HG03457 (cell line): ENCODE data around the gene RARG.

Experiments used
- ATAC-seq: cut with Tn5 transposase; IDR thresholded peaks from one replicate; pipeline ENCODE4 v1.9.1; 2021; ENCODE audit warnings: moderate number of reproducible peaks; ENCODE audit not compliant: unreplicated experiment

The RARG gene

DNA sequence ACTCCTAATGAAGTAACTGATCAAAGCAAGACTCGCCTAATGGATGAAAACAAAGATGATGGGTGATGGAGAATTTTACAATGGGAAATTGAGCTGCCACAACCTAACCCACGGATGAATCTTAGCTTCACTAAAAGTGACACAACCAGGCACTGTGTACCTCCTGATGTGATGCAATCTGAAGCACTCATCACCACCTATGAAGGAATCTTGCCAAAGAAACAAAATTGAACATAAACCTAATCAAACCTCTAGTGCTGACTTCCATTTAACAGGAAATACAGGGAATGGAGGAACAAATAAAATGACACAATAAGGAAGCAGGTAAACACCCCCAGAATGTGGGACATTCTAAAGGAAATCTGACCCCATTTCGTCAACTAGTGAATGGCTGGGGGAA is 13.3 kb upstream of the RARG start:
- ATAC-seq, result no peak

DNA sequence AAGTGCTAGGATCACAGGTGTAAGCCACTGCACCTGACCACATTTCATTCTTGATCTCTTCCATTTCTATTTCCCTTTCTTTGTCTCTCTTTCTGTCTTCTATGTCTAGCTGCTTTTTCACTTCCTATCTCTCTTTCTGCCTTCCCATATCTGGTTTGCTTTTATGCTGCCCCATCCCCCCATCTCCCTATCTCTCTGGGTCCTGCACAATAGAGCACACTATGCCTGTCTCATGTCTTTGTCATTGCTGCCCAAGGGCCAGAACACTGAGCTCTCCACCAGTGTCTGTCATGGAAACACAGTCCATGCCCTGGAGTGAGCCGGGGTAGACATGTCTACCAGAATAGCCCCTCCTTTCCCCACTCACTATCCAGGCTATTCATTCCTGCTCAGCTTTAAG is 12.3 kb upstream of the RARG start:
- ATAC-seq, result no peak

DNA sequence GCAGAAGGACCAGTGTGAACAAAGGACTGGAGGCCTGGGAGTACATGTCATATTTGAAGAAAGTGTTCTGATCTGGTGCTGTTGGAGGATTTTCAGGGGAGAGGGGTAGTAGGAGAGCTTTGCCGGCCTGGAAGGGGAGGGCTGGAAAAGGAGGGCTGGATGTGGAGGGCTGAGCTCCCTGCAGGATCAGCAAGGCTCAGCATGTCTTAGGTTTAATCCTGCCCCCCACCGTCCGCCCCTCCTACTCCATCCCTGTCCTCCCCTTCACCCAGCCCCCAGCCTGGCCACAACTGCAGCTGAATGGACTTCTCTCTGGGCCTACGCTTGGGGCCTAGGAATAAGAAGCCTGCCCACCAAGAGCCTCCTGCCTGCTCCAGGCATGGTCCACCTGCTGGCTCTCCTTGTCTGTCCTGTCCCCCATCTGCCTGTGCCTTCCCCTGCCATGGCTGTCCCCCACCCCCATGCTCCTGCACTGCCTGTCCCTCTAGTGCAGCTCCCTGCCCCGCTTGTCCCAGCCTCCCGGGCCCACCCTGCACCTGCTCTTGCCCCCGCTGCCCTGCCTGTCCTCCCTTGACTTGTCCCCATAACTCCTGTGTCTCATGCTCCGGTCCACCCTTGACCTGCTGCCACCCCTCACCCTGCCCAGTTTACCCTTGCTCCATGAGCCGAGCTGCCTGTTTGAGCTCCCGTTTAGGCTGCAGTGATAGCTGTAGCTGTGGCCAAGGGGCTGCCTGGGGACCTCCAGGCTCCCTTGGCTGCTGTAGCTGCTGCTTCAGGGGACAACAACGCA is 9.8 kb upstream of the RARG start:
- no peak for ATAC-seq

DNA sequence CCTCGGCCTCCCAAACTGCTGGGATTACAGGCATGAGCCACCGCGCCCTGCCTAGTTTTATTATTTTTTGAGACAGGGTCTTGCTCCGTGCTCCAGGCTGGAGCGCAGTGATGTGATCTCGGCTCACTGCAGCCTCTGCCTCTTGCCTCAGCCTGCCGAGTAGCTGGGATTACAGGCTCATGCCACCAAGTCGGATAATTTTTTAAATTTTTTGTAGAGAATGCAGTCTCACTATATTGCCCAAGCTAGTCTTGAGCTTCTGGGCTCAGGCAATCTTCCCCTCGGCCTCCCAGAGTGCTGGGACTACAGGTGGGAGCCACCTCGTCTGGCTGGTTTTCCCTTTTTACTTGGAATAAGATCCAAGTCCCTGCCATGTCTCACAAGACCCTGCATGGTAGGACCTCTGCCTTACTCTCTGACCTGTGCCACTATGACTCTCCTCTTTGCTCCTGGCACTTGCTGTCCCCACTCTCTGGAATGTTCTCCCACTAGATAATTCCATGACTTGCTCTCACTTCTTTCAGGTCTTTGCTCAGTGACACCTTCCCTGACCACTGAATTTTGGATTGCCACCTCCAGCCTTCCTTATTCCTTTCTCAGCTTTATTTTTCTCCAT is 7.7 kb upstream of the RARG start:
- ATAC-seq, result no peak

DNA sequence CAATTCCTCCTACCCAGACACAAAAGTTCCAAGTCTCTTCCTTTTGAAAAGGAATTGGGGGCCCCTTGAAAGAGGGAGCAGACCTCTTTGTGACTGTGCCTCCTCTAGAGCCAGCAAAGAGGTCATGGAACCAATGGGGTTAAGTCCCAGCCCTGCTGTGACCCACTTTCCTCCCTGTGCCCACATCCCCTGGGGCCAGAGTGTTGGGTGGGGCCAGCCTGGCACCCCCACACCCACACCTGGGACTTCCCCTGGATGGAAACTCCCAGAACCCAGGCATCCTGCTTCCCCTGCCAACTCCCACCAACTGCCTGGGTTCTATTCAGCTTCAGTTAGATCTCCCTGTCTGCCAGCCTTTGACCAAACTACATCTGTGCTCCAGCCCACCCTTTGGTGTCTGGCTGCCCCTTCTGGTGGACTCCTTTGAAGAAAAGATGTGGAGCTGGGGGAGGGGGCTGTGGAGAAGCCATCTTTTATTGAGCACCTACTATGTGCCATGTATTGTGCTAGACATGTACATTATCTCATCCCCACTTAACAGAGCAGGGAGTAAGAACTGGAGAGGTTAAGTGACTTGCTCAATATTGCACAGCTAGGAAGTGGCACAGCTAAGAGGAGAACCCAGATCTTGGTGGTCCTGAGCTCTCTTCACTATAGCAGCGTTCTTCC is 4.6 kb upstream of the RARG start:
- no peak for ATAC-seq

DNA sequence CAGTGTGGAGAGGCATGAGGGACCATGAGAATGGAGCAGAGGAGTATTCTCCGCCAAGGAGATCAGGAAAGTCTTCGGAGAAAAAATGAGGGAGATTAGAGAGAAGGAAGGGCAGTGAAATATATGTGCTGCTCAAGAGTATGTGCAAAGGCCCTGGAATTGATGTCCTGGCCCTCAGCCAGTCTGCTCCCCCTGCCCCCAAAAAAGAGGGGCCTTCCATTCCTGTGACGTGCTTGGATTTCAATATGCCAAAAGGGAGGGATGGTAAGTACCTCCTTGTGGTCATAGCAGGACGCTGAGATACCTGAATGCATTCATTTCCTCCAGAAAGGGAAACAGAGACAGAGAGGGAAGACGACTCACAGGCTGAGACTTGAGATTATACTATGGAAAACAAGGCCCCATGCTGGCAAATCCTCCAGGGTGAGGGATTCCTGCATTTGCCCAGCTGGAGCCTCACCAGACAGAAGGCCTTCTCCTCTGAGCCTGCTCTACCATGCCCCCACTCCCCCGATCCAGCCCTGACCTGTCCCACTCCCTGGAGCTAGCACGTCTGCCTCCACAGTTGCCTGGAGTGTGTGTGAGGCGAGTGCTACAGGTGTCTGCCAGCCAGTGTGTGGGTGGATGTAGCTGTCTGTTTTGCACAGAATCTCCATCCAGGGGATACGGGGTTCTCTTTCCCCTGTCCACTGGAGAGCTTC is 3.9 kb upstream of the RARG start:
- ATAC-seq, result no peak

DNA sequence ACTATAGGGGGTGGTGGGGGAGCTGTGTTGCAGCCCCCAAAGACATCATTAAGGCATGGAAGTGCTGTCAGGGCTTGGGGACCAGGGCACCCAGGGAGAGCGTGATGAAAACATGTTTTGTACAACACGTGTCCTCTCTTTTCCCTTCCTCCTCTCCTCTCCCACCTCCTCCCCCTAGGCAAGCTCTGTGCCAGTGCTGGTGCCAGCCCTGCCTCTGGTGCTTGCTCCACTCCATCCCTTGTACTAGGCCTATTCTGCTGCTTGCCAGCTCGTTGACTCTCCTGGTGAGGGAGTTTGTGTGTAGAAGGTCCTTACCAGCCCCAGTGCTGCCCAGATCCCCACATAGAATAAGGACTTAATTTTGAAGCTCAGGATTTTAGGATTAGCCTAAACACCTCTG is 3.2 kb upstream of the RARG start:
- no peak for ATAC-seq

DNA sequence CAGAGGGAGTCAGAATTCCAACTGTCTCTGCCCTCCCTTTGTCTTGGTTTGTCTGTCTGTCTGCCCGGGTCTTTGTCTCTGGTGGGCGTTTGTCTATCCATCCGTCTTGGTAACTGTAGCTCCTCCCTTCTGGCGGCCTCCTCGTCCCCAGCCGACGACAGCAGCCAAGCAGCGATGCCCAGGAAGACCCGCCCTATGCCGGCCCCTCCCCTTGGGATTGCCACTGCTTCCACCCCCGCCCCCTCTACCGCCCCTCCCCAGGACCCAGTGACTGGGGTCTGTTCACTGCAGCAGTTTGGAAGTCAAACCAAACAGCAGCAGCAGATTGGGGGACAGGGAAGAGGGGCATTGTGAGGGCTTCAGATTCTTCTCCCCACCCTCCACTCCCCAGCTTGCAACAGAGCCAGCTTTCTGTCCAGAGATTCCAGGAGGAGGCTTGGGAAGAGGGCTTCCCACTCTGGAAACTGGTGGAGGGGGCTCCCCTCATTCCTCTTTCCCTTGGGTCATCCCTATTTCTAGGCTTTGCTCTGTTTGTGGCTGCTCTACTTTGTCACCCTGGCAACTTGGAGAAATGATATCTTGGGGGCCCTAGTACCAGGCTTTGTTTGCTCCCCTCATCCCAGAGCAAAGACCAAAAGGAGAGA is 2.4 kb upstream of the RARG start:
- no peak for ATAC-seq

DNA sequence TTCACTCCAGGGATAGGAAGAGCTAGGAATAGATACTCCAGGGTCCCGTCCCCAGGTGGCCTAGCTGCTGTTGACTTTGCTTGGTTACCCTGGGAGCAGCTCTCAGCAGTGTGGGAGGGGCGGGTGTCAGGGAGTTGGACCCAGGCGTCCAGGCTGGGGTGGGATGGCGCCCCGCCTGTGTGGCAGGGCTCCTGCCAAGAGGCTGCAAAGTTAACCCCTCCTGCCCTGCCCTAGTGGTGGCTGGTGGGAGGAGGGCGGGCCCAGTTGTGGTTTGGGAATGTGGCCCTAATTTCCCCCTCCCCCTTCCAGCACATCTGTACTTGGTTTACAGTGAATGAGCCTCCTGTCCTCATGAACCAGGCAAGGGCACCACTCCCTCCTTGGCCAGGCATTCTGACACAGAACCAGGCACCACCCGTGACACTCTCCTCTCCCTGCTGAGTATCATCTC is 1.7 kb upstream of the RARG start:
- no peak for ATAC-seq

DNA sequence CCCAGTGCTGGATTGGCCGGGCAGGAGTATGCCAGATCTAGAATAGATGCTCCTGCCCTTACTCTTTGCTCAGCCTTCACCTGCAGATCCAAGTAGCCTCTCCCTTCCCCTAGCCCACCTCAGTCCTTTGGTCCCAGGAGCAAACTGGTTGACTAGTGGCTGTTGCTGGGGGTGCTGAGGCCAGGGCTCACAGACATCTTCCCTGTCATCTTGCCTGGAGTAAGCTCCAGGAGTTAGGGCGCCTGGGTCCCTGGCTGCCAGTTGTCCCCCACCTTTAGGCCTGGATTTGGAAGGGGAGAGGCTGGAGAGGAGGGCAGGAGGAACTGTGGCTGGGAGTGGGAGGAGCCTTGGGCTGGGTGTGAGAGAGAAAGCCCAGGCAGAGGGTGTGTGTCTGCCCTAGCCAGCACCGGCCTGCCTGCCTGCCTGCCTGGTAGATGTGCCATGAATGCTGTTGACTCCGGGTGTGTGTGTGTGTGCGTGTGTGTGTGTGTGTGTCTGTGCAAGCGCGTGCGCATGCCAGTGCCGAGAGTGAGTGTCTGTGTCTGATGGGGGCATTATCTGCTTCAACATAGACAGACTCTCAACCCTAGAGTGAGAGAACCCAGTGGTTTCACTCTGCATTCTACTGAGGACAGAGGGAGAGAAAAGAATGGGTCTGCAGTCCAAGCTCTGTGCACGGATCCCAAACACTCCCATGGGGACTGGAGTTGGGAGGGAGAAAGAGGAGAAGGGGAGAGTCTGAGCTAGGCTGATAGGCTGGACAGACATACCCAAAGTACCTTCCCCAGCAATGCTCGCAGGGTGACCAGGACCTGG is 845 bp upstream of the RARG start:
- ATAC-seq, result no peak

DNA sequence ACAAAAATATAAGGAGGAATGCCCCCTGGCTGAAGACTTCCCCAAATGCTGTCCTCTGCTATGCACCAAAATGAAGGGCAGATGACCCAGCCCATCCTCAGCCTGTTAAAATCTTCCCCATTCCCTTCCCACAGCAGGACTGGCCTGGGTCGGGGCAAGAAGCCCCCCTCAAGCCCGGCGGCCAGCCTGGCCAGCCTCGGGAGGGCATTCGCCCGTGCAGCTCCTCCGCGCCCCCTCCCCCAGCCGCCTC is 413 bp downstream of the RARG start:
- ATAC-seq, result no peak

DNA sequence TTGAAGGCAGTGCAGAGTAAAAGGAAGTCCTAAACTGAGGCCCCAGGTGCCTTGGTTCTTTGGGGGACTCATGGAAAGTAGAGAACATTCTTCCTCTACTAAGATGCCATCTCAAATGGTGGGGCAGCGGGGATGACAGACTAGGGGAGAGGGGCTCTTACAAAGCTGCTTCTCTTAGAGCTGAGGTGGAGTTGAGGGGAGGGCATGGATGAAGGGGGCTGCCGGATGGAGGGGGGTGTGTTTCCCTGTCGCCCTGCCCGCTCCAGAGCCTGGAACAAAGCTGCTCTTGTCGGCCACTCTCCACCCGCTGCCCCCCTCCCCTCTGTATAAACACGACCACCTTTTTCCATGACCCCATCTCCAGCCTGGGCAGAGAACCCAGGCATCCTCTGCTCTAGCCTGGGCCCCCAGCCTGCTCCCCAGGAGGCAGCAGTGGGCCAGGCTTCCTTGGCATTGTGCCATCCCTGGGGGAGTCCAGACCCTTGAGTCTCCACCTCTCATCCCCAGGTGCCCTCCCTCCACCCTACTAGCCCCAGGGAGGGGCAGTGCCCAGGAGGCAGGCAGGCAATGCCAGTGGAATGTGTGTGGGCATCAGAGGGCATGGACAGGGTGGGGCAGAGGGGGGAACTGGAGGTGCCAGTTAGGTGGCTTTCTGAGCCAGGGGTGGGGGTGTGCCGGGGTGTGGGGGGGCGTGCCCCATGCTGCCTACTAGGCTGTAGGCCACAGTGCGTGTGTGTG is 1.7 kb downstream of the RARG start:
- ATAC-seq, result no peak

DNA sequence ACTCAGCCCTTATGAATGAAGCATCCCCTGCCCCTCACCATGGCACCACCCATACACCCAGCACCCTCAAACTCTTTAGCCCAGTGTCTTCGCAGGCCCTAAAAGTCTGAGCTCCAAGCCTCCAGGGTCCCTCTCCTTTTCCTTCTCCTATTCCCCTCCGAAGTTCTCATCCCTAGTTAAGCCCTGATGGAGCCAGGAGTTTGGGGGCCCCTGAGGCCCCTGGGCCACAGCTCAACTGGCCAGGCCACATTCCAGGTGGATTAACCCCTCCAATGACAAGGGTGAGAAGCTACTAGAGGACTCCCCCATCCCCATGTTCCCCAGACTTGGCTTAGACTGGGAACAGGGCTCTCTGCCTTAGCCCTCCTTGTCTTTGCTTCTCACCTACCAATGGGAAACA is 2.6 kb downstream of the RARG start:
- no peak for ATAC-seq

DNA sequence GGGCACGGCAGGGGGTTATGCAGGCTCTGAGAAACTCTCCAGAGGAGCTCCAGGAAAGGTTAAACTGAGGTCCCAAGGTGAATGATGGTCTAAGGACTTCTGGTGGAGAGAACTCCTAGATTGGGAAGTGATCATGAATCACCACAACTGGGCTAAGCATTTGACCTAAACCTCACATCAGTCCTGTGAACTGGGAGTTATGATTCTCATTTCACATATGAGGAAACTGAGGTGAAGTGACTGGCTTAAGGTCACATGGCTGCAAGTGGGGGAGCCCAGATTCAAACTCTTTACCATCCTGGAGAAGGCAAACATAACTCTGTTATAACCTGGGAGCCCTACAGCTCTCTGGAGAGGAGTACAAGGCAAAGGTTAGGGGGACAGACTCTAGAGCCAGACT is 4.2 kb downstream of the RARG start:
- ATAC-seq, result no peak

DNA sequence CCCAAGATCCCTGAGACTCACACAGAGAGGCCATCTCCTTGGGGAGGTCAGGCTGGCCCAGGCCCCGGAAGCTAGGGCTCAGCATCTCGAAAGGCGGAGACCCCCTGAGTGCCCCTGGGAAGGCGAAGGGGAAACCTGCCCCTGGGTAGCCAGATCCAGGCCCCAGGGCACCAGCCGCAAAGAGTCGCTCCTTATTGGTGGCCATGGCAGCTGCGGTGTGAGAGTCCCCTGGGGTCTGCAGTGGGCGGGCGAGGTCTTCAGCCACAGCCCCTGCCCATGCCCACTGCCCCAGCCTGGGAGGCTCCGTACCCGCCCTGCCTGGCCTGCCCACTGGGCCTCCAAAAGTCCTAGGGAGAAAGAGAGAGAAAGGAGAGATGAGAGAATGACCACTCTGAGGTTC is 4.7 kb downstream of the RARG start:
- no peak for ATAC-seq

DNA sequence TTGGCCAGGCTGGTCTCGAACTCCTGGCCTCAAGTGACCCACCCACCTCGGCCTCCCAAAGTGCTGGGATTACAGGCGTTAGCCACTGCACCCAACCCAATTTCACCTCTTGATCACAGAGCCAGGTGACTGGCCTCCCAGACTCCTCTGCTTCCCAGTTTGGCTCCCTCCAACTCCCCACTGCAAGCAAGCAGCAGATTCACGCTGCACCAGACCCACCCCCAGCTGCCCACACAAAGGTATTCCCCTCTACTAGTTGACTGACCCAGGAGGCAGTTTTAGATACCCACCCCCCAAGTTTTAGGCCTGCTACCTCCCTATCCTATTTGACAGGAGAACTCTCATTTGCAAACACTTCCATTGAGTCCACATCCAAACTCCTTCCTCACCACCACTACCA is 5.2 kb downstream of the RARG start:
- no peak for ATAC-seq

DNA sequence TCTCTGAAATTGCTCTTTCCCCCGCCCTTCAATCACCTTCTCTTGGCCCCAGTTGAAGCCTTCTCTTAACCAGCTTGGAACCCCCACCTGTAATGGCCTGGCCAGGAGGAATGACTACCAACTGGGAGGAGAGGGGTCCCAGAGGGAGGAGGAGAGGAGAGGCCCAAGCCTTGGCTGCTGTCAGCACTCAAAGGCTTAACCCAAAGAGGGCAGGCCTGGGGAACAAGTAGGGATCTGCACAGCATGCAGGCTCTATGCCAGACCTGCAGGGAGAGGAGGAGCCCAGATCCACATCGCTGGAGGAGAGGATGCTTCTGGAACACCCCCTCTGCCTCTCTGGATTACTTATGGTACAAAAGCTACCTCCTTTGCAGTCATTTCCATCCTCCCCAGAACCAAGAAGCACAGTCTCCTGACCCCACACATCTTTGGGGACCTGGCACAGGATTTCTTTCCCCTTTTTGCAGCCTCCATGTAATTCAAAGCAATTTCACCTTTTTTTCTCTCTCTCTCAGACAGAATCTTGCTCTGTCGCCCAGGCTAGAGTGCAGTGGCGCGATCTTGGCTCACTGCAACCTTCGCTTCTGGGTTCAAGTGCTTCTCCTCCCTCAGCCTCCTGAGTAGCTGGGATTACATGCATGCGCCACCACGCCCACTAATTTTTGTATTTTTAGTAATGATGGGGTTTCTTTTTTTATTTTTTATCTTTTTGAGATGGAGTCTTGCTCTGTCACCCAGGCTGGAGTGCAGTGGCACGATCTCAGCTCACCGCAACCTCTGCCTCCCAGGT is 6.2 kb downstream of the RARG start:
- no peak for ATAC-seq

DNA sequence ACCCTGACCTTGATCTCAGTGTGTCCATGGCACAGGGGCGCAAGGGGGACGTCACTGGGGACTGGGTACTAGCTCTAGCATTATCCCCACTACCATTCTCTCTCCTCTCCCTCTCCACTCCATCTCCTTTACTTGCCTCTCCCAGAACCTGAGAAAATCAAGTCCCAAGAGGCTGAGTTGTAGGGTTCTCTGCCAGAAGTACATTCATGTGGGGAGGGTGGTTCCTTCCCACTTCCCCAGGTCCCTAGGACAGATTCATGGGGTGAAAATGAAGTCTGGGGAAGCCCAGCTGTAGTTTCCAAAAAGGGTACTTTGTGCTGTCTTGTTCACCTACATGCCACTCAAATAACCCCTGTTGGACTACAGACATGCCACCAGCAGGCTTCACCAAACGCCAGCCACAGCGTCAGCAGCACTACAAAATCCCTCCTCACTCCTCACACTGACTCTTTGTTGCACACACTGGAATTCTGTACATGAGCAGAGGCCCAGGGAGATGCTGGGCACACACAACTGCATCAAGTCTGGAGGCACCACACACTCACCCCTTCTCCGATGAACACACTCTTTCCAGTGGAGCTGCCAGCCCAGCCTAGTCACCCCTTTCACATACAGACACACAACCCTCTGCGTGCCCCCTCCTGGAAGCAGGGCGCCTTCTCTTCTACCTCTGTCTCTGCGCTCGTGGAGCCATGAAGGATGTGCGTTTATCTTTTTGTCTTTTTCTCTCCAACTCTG is 6.9 kb downstream of the RARG start:
- ATAC-seq, result no peak
